Endothelial cell of umbilical vein (primary cell): ENCODE measurements around the gene ATP9B. TPM values are rescaled to one million over a fixed set of nuclear protein-coding genes. Genes with fewer than 3 reads are reported as not detected.

Experiments
- BruUV-seq: library from RNA; stranded (reverse); fragments of 400-500 nt; replicated peaks from 2 replicates; lab custom pipeline; 2021; lab: Mats Ljungman, UMichigan
- CTCF ChIA-PET: fragments of 300-600, 350-600 bp; sonication (Branson Sonifier 250); formaldehyde crosslinking; loops from one replicate; lab custom pipeline; 2021; ENCODE audit warnings: antibody characterized with exemption, inconsistent platforms; lab: Charles Lee
- POLR2A ChIA-PET: fragments of 300-600, 350-600 bp; sonication (Branson Sonifier 250); formaldehyde crosslinking; loops from one replicate; lab custom pipeline; 2021; ENCODE audit warnings: antibody characterized with exemption, inconsistent platforms; lab: Charles Lee
- DNase-seq: peaks from one replicate; pipeline ENCODE4 v3.0.0-alpha.2; 2011; ENCODE audit warnings: low read depth, low spot score
- FAIRE-seq: peaks from 2 replicates; lab custom pipeline; 2011; peaks lifted over from hg19 to GRCh38; lab: Jason Lieb, UNC
- H2AFZ ChIP-seq: 2 replicates; pipeline ENCODE4 v1.6.0; 2012; ENCODE audit warnings: low read depth, low read length, control low read depth, inconsistent platforms
- H3K27ac ChIP-seq: 2 replicates; pipeline ENCODE4 v1.5.1; 2011; ENCODE audit warnings: low read depth, mild to moderate bottlenecking, control low read depth, low read length, moderate library complexity; ENCODE audit not compliant: insufficient read depth
- H3K27me3 ChIP-seq, 2 experiments: 2 replicates each; pipeline versions ENCODE4 v1.6.0 to v1.6.1; 2011; ENCODE audit warnings: low read length in 2 of 2, mixed read lengths in 1 of 2; ENCODE audit not compliant: control insufficient read depth in 2 of 2, insufficient read depth in 2 of 2
- H3K36me3 ChIP-seq, 2 experiments: 2 replicates in 1 of 2; 3 replicates in 1 of 2; pipeline ENCODE4 v1.5.1; 2011; ENCODE audit warnings: low read length in 2 of 2, mild to moderate bottlenecking in 1 of 2, moderate library complexity in 1 of 2; ENCODE audit not compliant: control insufficient read depth in 2 of 2, insufficient read depth in 2 of 2; ENCODE audit errors: extremely low read depth in 1 of 2
- H3K4me1 ChIP-seq: 3 replicates; pipeline ENCODE4 v1.5.1; 2011; ENCODE audit warnings: mild to moderate bottlenecking, low read length; ENCODE audit not compliant: control insufficient read depth, insufficient read depth; ENCODE audit errors: extremely low read depth
- H3K4me2 ChIP-seq: 2 replicates; pipeline ENCODE4 v1.6.1; 2011; ENCODE audit warnings: low read length, control low read depth, mixed read lengths; ENCODE audit not compliant: insufficient read depth
- H3K4me3 ChIP-seq, 3 experiments: fragments of 200-600 bp in 1 of 3; sonication (generic), shearing (Covaris generic) in 1 of 3; replicated peaks in 1 of 3; 2 replicates each; pipeline ENCODE4 v1.5.1; 2011 to 2016; ENCODE audit warnings: control low read depth in 3 of 3, low read length in 3 of 3, mild to moderate bottlenecking in 2 of 3, inconsistent platforms in 1 of 3, low read depth in 1 of 3, moderate library complexity in 1 of 3; ENCODE audit not compliant: insufficient read depth in 1 of 3
- H3K79me2 ChIP-seq: 2 replicates; pipeline ENCODE4 v1.6.0; 2012; ENCODE audit warnings: low read length, inconsistent platforms; ENCODE audit not compliant: control insufficient read depth, insufficient read depth
- H3K9ac ChIP-seq: replicated peaks from 2 replicates; pipeline ENCODE3; 2011; ENCODE audit warnings: low read length, control low read depth; ENCODE audit not compliant: insufficient read depth; ENCODE audit errors: extremely low read depth
- H3K9me1 ChIP-seq: replicated peaks from 3 replicates; pipeline ENCODE4 v1.6.0; 2011; ENCODE audit warnings: mild to moderate bottlenecking, low read length; ENCODE audit not compliant: control insufficient read depth, insufficient read depth; ENCODE audit errors: extremely low read depth
- H3K9me3 ChIP-seq: replicated peaks from 2 replicates; pipeline ENCODE4 v1.5.1; 2012; ENCODE audit warnings: low read length, inconsistent platforms; ENCODE audit not compliant: control insufficient read depth, insufficient read depth
- H4K20me1 ChIP-seq: replicated peaks from 2 replicates; pipeline ENCODE3; 2011; ENCODE audit warnings: mild to moderate bottlenecking, low read length; ENCODE audit not compliant: control insufficient read depth, insufficient read depth; ENCODE audit errors: extremely low read depth
- CTCF ChIP-seq, 2 donors: IDR thresholded peaks; 1 replicate in 1 of 2; 2 replicates in 1 of 2; pipeline ENCODE4 v1.5.1; 2011; ENCODE audit warnings: low read length in 2 of 2, mild to moderate bottlenecking in 2 of 2, moderate library complexity in 2 of 2, control low read depth in 1 of 2, inconsistent platforms in 1 of 2, low read depth in 1 of 2; ENCODE audit not compliant: insufficient read depth in 1 of 2; ENCODE audit errors: extremely low read depth in 1 of 2
- EZH2 ChIP-seq: IDR thresholded peaks from 2 replicates; pipeline ENCODE4 v1.6.1; 2012; ENCODE audit warnings: borderline replicate concordance, low read depth, mild to moderate bottlenecking, moderate library complexity, low read length, inconsistent platforms; ENCODE audit not compliant: severe bottlenecking
- MYC ChIP-seq: IDR thresholded peaks from one replicate; pipeline ENCODE4 v1.6.1; 2011; ENCODE audit warnings: mild to moderate bottlenecking, low read depth, low read length
- POLR2A ChIP-seq: IDR thresholded peaks from 2 replicates; pipeline ENCODE4 v1.6.1; 2012; ENCODE audit warnings: low read depth, mild to moderate bottlenecking, control low read depth, low read length
- POLR2AphosphoS5 ChIP-seq: IDR thresholded peaks from 2 replicates; pipeline ENCODE4 v1.6.1; 2012; ENCODE audit warnings: low read depth, mild to moderate bottlenecking, control low read depth, low read length, moderate library complexity; ENCODE audit not compliant: insufficient read depth
- dilution Hi-C: fragments of 300-500 bp; cut with MboI; formaldehyde crosslinking; loops from one replicate; pipeline ENCODE4 v1.15.0; 2019; ENCODE audit warnings: low sequenced_read_pairs; ENCODE audit not compliant: extremely low pct_ligation_motif_present
- intact Hi-C: fragments of 100-400 bp; cut with micrococcal nuclease; formaldehyde crosslinking; loops from one replicate; pipeline ENCODE4 v1.10.0; 2022
- polyA plus RNA-seq, 4 experiments: library from polyadenylated mRNA; depleted of rRNA in 3 of 4; stranded (reverse) in 3 of 4; unstranded in 1 of 4; fragments of >200 nt; gene quantifications; 2 replicates each; pipeline versions ENCODE4 v1.2.1 to v1.2.3, GENCODE V29; 2011 to 2012; ENCODE audit warnings: missing spikeins in 1 of 4
- total RNA-seq: library from RNA; stranded (reverse); gene quantifications from 2 replicates; pipeline ENCODE4 v1.2.3, GENCODE V29; 2021

ATP9B gene
- total and polyA plus RNA-seq, 2 donors (not counting 3 experiments of a cell fraction or from before 2014, with no cell fraction given) = 14.6 to 18.2 TPM

- FAIRE-seq (no peak), DNase-seq (no peak)
- H4K20me1 ChIP-seq = no peaks in the 10 kb centered on the region
- no peaks in the 10 kb centered on the region for H3K9me3 ChIP-seq
- no peak overlapping the region for H2AFZ ChIP-seq
- dilution Hi-C loops = no loop called here
- no peak overlapping the region for H3K4me3 ChIP-seq
- H3K9ac ChIP-seq = no peak overlapping the region
- ChIA-PET CTCF (interaction anchor here (0.7 kb wide), 1 partner anchor 842 kb away, joined by 3 read pairs; no protein-coding TSS in a partner anchor), POLR2A (no interaction called here)
- H3K4me2 ChIP-seq = no peak overlapping the region
- intact Hi-C loops = loop anchor here (5.0 kb wide), 1 partner anchor 51 kb away; the partner anchor contains the start of gene ATP9B
- no peak for TF ChIP-seq POLR2A
- no peak for TF ChIP-seq EZH2
- no peak for TF ChIP-seq MYC
- no peak for TF ChIP-seq POLR2AphosphoS5
- no peak for TF ChIP-seq CTCF (IDR thresholded peaks at IDR 0.05; ENCODE audit: extremely low read depth in 1 of 2, insufficient read depth in 1 of 2, low read depth in 1 of 2, low read length in 2 of 2)
- H3K27ac ChIP-seq = no peak overlapping the region
- no peaks in the 10 kb centered on the region for H3K79me2 ChIP-seq
- peaks cover 0 to 4% of the 10 kb centered on the region in 2 experiments for H3K36me3 ChIP-seq
- H3K9me1 ChIP-seq = no peaks in the 10 kb centered on the region
- peaks cover 5% of the 10 kb centered on the region for H3K4me1 ChIP-seq
- H3K27me3 ChIP-seq = no peaks in the 10 kb centered on the region
- no TSS peak for BruUV-seq
Observed at GRCh38 chr18:79118797-79119196, 49.6 kb downstream of the ATP9B start.
